GM19099 (cell line): Measurements from ENCODE around the gene CSNK2A3.

Source experiments
- POLR2A ChIP-seq: IDR thresholded peaks from 3 replicates; pipeline ENCODE4 v1.6.1; 2011; ENCODE audit warnings: low read depth; ENCODE audit not compliant: insufficient read length; ENCODE audit errors: extremely low read depth

The CSNK2A3 gene

GRCh38 chr11:11356842-11357241 lies 3.8 kb upstream of the CSNK2A3 start:
- no peak for TF ChIP-seq POLR2A

DNA sequence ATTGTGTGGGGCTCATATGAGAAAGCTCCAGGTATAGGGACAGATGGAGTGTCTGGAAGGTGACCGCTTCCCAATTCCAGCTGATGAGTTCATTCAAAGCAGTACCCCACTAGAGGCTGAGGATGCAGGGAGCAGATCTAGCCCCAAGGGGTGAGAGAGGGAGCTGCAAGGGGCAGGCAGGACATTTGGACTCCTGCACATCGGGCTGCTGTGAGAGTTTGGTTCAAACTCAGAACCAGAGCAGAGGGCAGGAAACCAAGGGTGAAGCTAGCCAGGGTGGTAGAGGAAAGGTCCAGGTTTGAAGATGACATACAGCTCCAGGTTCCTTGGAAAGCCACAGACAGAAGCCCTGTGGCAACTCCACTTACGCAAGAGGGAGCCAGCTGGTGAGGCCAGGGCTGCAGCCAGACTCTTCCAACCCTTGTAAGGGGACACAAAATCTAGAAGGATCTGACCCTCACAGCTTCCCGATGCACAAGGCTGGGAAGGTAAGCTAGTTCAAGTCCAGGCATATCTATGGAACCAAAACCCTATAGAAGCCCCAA lies 1.9 kb downstream of the CSNK2A3 start:
- no peak for TF ChIP-seq POLR2A

- TF ChIP-seq POLR2A = no peak
These were observed 3.1 kb downstream of the CSNK2A3 start for GRCh38 chr11:11349870-11350337.

DNA sequence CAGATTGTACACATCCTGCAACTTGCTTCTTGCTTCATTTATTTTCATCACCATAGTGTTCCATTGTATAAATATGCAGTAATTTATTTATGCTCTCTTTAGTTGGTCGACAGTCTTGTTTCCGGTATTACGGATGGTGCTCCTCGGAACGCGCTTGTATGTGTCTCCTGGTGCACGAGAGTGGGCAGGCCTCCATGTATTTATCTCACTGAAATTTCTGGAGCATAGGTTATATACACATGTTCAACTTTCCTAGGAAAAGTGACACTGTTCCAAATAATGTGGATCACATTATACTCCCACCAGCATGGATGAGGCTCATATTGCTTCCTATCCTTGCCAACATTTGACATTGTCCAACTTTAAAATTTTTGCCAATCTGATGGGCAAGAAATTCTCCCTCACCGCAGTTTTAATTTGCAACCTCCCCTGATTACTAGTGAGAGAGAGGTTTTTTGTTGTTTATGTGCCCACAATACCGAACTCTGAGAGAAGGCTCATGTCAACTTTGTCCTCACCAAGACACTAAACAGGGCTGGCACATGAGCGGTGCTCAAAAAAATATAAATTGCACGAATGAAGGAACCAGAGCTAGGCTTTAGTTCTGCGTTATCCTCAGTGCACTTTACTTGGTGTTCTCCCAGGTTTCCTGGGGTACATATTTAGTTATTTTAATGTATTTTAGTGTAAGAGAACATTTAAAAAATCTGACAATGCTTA lies 3.8 kb downstream of the CSNK2A3 start:
- no peak for TF ChIP-seq POLR2A

GRCh38 chr11:11348303-11348702 lies 4.7 kb downstream of the CSNK2A3 start:
- no peak for TF ChIP-seq POLR2A

GRCh38 chr11:11347592-11347991 lies 5.5 kb downstream of the CSNK2A3 start:
- TF ChIP-seq POLR2A = no peak

GRCh38 chr11:11346303-11346702 lies 6.7 kb downstream of the CSNK2A3 start:
- no peak for TF ChIP-seq POLR2A

- TF ChIP-seq POLR2A = no peak
These were observed 8.0 kb downstream of the CSNK2A3 start for GRCh38 chr11:11345099-11345498.

- TF ChIP-seq POLR2A = no peak
These were observed 9.0 kb downstream of the CSNK2A3 start for GRCh38 chr11:11344045-11344444.

DNA sequence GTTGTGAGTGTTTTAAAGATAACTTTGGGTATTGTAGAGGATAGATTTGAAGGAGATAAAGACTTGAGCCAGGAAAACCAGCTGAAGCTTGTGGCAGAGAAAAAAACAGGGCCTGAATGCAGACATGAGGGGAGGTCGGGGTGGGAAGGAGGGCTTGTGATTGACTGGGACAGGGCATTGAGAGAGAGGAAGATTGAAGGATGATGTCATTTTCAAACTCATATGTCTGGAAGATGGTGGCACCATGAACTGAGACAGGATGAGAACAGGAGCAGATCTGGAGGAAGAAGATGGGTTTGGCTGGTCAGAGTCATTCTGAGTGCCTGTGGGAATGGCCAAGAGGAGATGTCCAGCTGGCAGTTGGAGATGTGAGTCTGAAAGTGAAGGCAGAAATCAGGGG lies 14.7 kb downstream of the CSNK2A3 start:
- no peak for TF ChIP-seq POLR2A

- no peak for TF ChIP-seq POLR2A
These were observed 16.4 kb downstream of the CSNK2A3 start for GRCh38 chr11:11336664-11337063.

GRCh38 chr11:11335043-11335442 lies 18.0 kb downstream of the CSNK2A3 start:
- TF ChIP-seq POLR2A = no peak

DNA sequence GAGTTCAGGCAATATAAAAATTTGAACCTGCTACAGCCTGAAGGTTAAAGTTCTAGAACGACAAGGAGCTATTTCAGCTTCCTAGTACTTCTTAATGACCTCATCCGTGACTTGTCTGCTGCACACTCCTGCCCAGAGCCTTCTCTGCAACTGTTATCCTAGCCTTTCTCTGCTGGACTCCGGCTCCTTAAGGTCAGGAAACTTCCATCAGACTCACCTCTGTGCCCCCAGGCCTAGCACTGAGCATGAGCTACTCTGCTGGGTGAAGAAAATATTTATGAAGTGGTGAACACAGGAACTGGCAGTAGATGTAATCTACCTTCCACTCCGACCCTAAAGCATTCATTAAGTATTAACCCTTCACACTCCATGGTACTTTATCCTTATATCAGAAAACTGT lies 18.4 kb downstream of the CSNK2A3 start:
- TF ChIP-seq POLR2A = no peak

GRCh38 chr11:11332141-11332710 lies 20.8 kb downstream of the CSNK2A3 start:
- no peak for TF ChIP-seq POLR2A

DNA sequence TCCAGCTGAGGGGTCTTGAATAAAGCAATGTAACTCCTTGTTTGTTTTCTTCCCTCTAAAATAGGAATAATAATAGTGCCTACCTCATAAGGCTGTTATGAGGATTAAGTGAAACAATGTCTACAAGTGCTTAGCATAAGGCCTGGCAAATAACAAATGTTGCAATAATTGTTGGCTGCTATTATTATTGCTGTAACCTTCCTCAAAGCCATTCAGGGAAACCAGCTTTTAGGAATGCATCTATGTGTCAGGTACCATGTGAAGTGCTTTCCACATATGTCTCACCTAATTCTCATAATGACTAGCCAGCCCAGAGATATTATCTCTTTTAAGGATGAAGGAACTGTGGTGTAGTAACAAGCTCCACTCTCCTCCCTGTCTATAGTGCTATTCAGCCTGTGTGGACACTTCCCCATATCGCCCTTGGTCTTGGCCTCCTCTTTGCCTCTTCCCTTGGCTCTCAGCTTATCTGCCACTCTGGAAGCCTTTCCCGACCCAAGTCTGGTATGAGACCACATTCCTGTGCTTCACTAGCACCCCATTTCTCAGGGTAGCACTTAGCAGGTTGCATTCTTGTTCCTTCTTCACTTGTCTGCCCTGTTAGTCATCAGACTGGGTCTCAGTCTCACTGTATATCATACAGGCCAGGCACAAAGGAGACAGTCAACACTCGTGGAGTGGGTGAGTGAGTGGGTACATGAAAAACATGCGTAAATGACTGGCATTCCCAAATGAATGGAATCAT lies 23.8 kb downstream of the CSNK2A3 start:
- no peak for TF ChIP-seq POLR2A

- TF ChIP-seq POLR2A = no peak
These were observed 29.0 kb downstream of the CSNK2A3 start for GRCh38 chr11:11324090-11324489.
